Mesendoderm (in vitro differentiated cells): ENCODE measurements around the gene TSKU.
A peak's percentile ranks its signal among the peaks of the same experiment; 100 is the strongest.

Experiments
- DNase-seq: peaks from one replicate; pipeline ENCODE4 v3.0.0; 2013
- H2AK5ac ChIP-seq: 2 replicates; pipeline ENCODE4 v1.6.1; 2013; ENCODE audit warnings: low read length, inconsistent platforms
- H2BK120ac ChIP-seq: 2 replicates; pipeline ENCODE4 v1.6.1; 2013; ENCODE audit warnings: low read depth, mild to moderate bottlenecking, low read length, moderate library complexity, mixed read lengths
- H2BK15ac ChIP-seq: replicated peaks from 2 replicates; pipeline ENCODE4 v1.6.1; 2013; ENCODE audit warnings: low read depth, mild to moderate bottlenecking, moderate library complexity
- H2BK5ac ChIP-seq: 2 replicates; pipeline ENCODE4 v1.6.1; 2013; ENCODE audit warnings: low read length, inconsistent platforms
- H3K18ac ChIP-seq: 2 replicates; pipeline ENCODE4 v1.6.1; 2013; ENCODE audit warnings: mild to moderate bottlenecking, low read length, mixed read lengths
- H3K23ac ChIP-seq: one replicate; pipeline ENCODE4 v1.6.1; 2013; ENCODE audit warnings: low read length
- H3K27ac ChIP-seq: 2 replicates; pipeline ENCODE4 v1.5.1; 2013; ENCODE audit warnings: low read depth, mild to moderate bottlenecking, inconsistent platforms, low read length, moderate library complexity
- H3K27me3 ChIP-seq: 2 replicates; pipeline ENCODE4 v1.6.1; 2013; ENCODE audit warnings: low read length, control low read depth, mild to moderate bottlenecking, inconsistent platforms; ENCODE audit not compliant: insufficient read depth, poor library complexity
- H3K36me3 ChIP-seq: 2 replicates; pipeline ENCODE4 v1.6.1; 2013; ENCODE audit warnings: low read length, inconsistent platforms; ENCODE audit not compliant: control insufficient read depth, insufficient read depth
- H3K4ac ChIP-seq: one replicate; pipeline ENCODE4 v1.6.1; 2013; ENCODE audit warnings: low read depth, mild to moderate bottlenecking, low read length, moderate library complexity
- H3K4me1 ChIP-seq: 2 replicates; pipeline ENCODE4 v1.6.1; 2013; ENCODE audit warnings: low read depth, low read length, inconsistent platforms; ENCODE audit not compliant: control insufficient read depth
- H3K4me2 ChIP-seq: 2 replicates; pipeline ENCODE4 v1.6.1; 2013; ENCODE audit warnings: low read length
- H3K4me3 ChIP-seq: 2 replicates; pipeline ENCODE4 v1.5.1; 2013; ENCODE audit warnings: mild to moderate bottlenecking, low read length
- H3K56ac ChIP-seq: one replicate; pipeline ENCODE4 v1.6.1; 2013; ENCODE audit warnings: low read length
- H3K79me1 ChIP-seq: 2 replicates; pipeline ENCODE4 v1.6.1; 2013; ENCODE audit warnings: low read length, inconsistent platforms
- H3K79me2 ChIP-seq: 2 replicates; pipeline ENCODE4 v1.6.1; 2013; ENCODE audit warnings: mild to moderate bottlenecking, low read length; ENCODE audit not compliant: control insufficient read depth, insufficient read depth
- H3K9ac ChIP-seq: 2 replicates; pipeline ENCODE4 v1.6.1; 2013; ENCODE audit warnings: low read length, inconsistent platforms
- H4K5ac ChIP-seq: one replicate; pipeline ENCODE4 v1.6.1; 2013; ENCODE audit warnings: low read length
- H4K8ac ChIP-seq: one replicate; pipeline ENCODE4 v1.6.1; 2013; ENCODE audit warnings: low read depth, mild to moderate bottlenecking, control low read depth, low read length, moderate library complexity
- WGBS: extraction: QIAGEN DNeasy Blood & Tissue Kit; methylation state at CpG from one replicate; pipeline ENCODE4 v1.1.7; 2013; ENCODE audit warnings: low lambda C conversion rate, missing lambda C conversion rate; ENCODE audit not compliant: insufficient coverage; ENCODE audit errors: extremely low coverage; 5-methylcytosine and 5-hydroxymethylcytosine counted together

The TSKU gene

DNA sequence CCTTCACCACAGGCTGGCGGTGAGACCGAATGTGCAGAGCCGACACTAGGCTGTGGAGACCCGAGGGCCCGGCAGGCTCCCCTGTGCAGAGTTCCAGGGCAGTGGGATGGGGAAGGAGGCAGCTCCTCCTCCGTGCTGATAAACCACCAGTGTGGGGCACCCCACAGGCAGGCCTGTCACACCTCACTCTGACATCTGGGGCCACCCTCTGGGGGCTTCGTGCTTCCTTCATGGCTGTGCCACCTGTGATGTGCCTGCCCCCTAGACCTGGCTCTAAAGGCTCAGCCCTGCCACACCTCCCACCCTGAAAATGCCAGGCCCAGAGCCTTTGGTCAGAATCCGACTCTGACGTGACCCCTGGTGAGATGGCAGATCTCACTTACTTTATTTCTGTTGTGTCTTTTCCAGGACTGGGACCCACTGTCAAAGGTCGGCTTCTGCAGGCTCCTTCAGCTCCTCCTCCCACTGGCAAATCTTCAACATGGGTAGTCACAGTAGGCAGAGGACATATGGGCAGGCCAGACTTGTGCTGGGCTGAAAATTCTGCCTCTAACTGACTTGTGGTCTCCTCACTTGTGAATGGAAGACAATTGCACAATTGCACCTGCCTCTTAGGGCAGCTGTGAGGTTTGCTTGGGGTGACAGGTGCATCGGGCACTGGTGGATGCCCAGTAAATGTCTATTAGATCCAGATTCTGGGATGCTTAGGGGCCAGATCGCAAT is 46.2 kb upstream of the TSKU start:
- no peak overlapping the region for H3K9ac ChIP-seq
- peak overlapping the region; percentile 40 for H2AK5ac ChIP-seq
- no peak overlapping the region for H3K4ac ChIP-seq
- no peaks in the 10 kb centered on the region for H3K79me1 ChIP-seq
- no peak overlapping the region for H3K27ac ChIP-seq
- WGBS = no CpG with 5 or more reads among the region's 12 CpGs
- H2BK5ac ChIP-seq = peak overlapping the region; percentile 10
- peak overlapping the region; percentile 56 for H3K56ac ChIP-seq
- H3K4me3 ChIP-seq = no peak overlapping the region
- H4K8ac ChIP-seq = no peak overlapping the region
- H2BK120ac ChIP-seq = no peak overlapping the region
- H4K5ac ChIP-seq = no peak overlapping the region
- no peak for DNase-seq
- no peak overlapping the region for H2BK15ac ChIP-seq
- H3K36me3 ChIP-seq = no peaks in the 10 kb centered on the region
- no peak overlapping the region for H3K4me2 ChIP-seq
- H3K79me2 ChIP-seq = no peaks in the 10 kb centered on the region
- H3K23ac ChIP-seq = no peak overlapping the region
- H3K18ac ChIP-seq = peak overlapping the region; percentile 15
- H3K27me3 ChIP-seq = no peaks in the 10 kb centered on the region
- H3K4me1 ChIP-seq = peaks cover 22% of the 10 kb centered on the region

DNA sequence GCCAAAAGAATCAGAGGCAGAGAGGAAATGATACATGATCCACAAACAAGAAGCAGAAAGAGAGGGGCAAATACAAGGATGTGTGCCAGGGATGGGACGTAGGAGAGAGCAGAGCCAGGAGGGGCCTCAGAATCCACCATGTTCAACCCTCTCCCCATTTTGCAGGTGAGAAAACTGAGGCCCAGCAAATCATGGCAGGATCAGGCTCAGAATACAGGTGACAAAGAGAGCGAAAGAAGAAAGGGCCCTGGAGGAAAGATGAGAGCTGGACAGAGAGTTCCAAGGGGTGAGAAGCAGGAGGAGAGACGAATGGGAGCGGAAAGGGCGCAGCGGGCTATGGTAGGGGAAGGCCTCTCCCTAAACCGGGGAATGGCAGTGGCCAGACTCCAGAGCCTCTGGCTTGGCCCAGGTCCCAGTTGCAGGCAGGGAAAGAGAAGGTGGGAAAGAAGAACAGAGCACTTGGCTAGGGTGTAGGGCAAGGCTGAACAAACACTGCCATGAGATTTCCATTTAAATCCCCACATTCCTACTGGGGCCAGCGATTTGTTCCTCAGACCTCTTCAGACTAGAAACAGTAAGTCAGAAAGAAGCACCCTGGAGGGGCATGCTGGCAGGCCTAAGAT is 44.4 kb upstream of the TSKU start:
- H2BK15ac ChIP-seq = no peak overlapping the region
- no peak overlapping the region for H3K4me2 ChIP-seq
- WGBS = no CpG with 5 or more reads among the region's 8 CpGs
- no peaks in the 10 kb centered on the region for H3K79me1 ChIP-seq
- no peak overlapping the region for H4K5ac ChIP-seq
- H3K36me3 ChIP-seq = no peaks in the 10 kb centered on the region
- H3K23ac ChIP-seq = no peak overlapping the region
- H3K4me1 ChIP-seq = peaks cover 22% of the 10 kb centered on the region
- no peak overlapping the region for H3K4me3 ChIP-seq
- H3K4ac ChIP-seq = no peak overlapping the region
- no peak overlapping the region for H4K8ac ChIP-seq
- H3K27ac ChIP-seq = no peak overlapping the region
- H2AK5ac ChIP-seq = peak overlapping the region; percentile 48
- H3K56ac ChIP-seq = peak overlapping the region; percentile 53
- no peak overlapping the region for H3K18ac ChIP-seq
- H2BK120ac ChIP-seq = no peak overlapping the region
- H3K9ac ChIP-seq = no peak overlapping the region
- H3K27me3 ChIP-seq = no peaks in the 10 kb centered on the region
- H2BK5ac ChIP-seq = no peak overlapping the region
- DNase-seq = no peak
- no peaks in the 10 kb centered on the region for H3K79me2 ChIP-seq

DNA sequence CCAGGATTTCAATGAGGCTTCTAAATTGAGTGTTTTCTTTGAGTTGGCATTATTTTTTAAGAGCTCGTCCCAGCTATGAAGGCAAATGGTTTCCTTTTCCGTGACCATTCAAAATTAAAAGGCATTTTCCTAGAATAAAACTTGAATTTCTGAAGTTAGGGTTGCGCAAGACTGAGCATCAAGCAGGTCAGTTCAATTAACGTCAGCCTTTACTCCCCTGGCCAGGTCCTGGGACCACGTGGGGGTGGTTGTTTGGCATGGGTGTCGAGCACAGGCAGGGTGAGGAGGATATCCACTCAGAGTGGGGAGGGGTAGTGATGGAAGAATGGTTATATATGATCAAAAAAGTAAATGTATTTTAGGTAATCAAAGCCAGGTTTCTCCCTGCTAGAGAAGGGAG is 43.4 kb upstream of the TSKU start:
- Histone ChIP-seq H3K4me1 (peaks cover 22% of the 10 kb centered on the region), H3K27me3 (no peaks in the 10 kb centered on the region), H3K23ac (no peak overlapping the region), H3K4ac (no peak overlapping the region), H3K79me1 (no peaks in the 10 kb centered on the region), H2AK5ac (no peak overlapping the region), H2BK15ac (peak overlapping the region; percentile 4), H3K27ac (no peak overlapping the region), H3K9ac (no peak overlapping the region), H3K4me2 (no peak overlapping the region), H3K56ac (no peak overlapping the region), H3K36me3 (no peaks in the 10 kb centered on the region), H3K18ac (no peak overlapping the region), H4K5ac (no peak overlapping the region), H3K4me3 (no peak overlapping the region), H4K8ac (no peak overlapping the region), H2BK120ac (no peak overlapping the region), H2BK5ac (no peak overlapping the region), H3K79me2 (no peaks in the 10 kb centered on the region)
- WGBS = no CpG with 5 or more reads among the region's 6 CpGs
- DNase-seq = no peak

DNA sequence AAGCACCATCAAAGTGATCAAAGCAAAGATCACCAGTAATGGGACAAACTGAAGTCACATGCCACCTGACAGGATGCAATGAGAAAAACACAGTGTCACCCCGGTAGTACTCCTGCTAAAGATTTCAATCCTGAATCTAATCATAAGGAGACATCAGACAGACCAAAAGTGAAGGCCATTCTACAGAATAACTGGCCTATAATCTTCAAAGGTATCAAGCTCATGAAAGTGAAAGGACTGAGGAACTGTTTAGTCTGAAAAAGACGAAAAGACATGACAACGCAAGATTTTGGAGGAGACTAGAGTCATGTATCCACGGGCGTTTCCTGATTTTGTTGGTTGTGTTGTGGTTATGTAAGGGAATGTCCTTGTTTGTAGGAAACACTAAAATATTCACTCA is 42.4 kb upstream of the TSKU start:
- Histone ChIP-seq H3K4me3 (no peak overlapping the region), H3K18ac (no peak overlapping the region), H3K9ac (no peak overlapping the region), H3K4me1 (peaks cover 22% of the 10 kb centered on the region), H3K4me2 (no peak overlapping the region), H2BK120ac (no peak overlapping the region), H2BK15ac (no peak overlapping the region), H3K27me3 (no peaks in the 10 kb centered on the region), H3K36me3 (no peaks in the 10 kb centered on the region), H3K79me2 (no peaks in the 10 kb centered on the region), H3K23ac (no peak overlapping the region), H3K79me1 (no peaks in the 10 kb centered on the region), H4K5ac (no peak overlapping the region), H2AK5ac (no peak overlapping the region), H2BK5ac (no peak overlapping the region), H4K8ac (no peak overlapping the region), H3K56ac (no peak overlapping the region), H3K27ac (no peak overlapping the region), H3K4ac (no peak overlapping the region)
- no peak for DNase-seq
- no CpG with 5 or more reads among the region's 5 CpGs for WGBS

DNA sequence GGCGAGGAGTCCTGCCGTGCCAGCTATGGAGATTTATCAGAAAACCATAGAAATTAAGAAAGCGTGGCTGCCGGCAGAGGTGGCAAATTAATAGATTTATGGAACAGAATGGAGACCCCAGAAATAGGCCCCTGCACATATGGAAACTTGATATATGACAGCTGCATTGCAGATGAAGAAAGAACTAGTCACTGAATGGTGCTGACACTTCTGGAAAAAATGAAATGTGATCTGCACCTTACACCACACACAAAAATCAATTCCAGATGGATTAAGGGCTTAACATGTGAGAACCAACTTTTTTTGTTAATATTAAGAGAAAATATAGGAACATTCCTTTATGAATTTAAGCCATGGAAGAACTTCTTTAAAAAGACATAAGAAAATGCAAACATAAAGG is 40.3 kb upstream of the TSKU start:
- Histone ChIP-seq H4K8ac (no peak overlapping the region), H3K36me3 (no peaks in the 10 kb centered on the region), H3K23ac (no peak overlapping the region), H3K79me2 (no peaks in the 10 kb centered on the region), H3K4ac (no peak overlapping the region), H3K27ac (no peak overlapping the region), H3K27me3 (no peaks in the 10 kb centered on the region), H3K56ac (no peak overlapping the region), H3K4me1 (peaks cover 10% of the 10 kb centered on the region), H3K4me3 (no peak overlapping the region), H3K79me1 (no peaks in the 10 kb centered on the region), H3K18ac (no peak overlapping the region), H2BK5ac (no peak overlapping the region), H2BK120ac (no peak overlapping the region), H2BK15ac (no peak overlapping the region), H2AK5ac (no peak overlapping the region), H4K5ac (no peak overlapping the region), H3K9ac (no peak overlapping the region), H3K4me2 (no peak overlapping the region)
- WGBS = no CpG with 5 or more reads among the region's 4 CpGs
- DNase-seq = no peak
